Peyer's patch (tissue), 4 donors: ENCODE results near the gene FAM53A. TPM values are rescaled to one million over a fixed set of nuclear protein-coding genes. Genes with fewer than 3 reads are reported as not detected.

Source experiments
- DNase-seq, 3 donors: peaks; one replicate each; pipeline ENCODE4 v3.0.0-alpha.2; 2017 to 2019
- H3K27ac ChIP-seq, 4 donors: fragments of 200-600 bp; sonication (generic); one replicate each; pipeline ENCODE4 v1.5.1; 2016 to 2019
- H3K27me3 ChIP-seq, 2 donors: fragments of 200-600 bp; sonication (generic); one replicate each; pipeline ENCODE4 v1.5.1; 2019
- H3K36me3 ChIP-seq, 3 donors: fragments of 200-600 bp; sonication (generic); one replicate each; pipeline ENCODE4 v1.5.1; 2016 to 2019
- H3K4me1 ChIP-seq, 4 donors: fragments of 200-600 bp; sonication (generic); one replicate each; pipeline ENCODE4 v1.5.1; 2016 to 2019
- H3K4me3 ChIP-seq, 4 donors: fragments of 200-600 bp; sonication (generic); 1 replicate in 3 of 4; 2 replicates in 1 of 4; pipeline ENCODE4 v1.5.1; 2016 to 2019; ENCODE audit warnings: mild to moderate bottlenecking in 1 of 4
- H3K9me3 ChIP-seq, 4 donors: fragments of 200-600 bp; sonication (generic); one replicate each; pipeline ENCODE4 v1.5.1; 2016 to 2019; ENCODE audit warnings: mild to moderate bottlenecking in 1 of 4
- CTCF ChIP-seq, 6 experiments: fragments of 450-650 bp in 4 of 6; fragments of 200-600 bp in 2 of 6; sonication (generic) in 1 of 6; IDR thresholded peaks; one replicate each; pipeline ENCODE4 v1.5.1; 2017 to 2019; ENCODE audit warnings: antibody characterized with exemption in 6 of 6, mild to moderate bottlenecking in 3 of 6, moderate library complexity in 1 of 6
- POLR2A ChIP-seq, 2 donors: fragments of 450-650 bp; IDR thresholded peaks; one replicate each; pipeline ENCODE4 v1.5.1; 2017; ENCODE audit warnings: antibody characterized with exemption in 2 of 2, mild to moderate bottlenecking in 2 of 2, moderate library complexity in 2 of 2
- total RNA-seq, 4 donors: library from RNA; depleted of rRNA; stranded (reverse); fragments of >200 nt; gene quantifications; one replicate each; pipeline ENCODE4 v1.1.0, GENCODE V29; 2016

FAM53A gene
- 1 to 10 TPM in 3 of 4 donors, not detected in 1; 1.5 to 8.3 (median 1.8) TPM for total RNA-seq

- peak; percentile 95 to 97 (median 97) for DNase-seq
- Histone ChIP-seq H3K4me1 (peaks cover 0 to 12% (median 0%) of the 10 kb centered on the region in 4 donors), H3K4me3 (peak within 1 kb of the TSS; percentile 63 to 82 (median 74)), H3K27me3 (no peaks in the 10 kb centered on the region), H3K27ac (peak within 1 kb of the TSS; percentile 67 to 79 (median 72)), H3K36me3 (no peaks in the 10 kb centered on the region), H3K9me3 (no peaks in the 10 kb centered on the region)
- TF ChIP-seq CTCF (IDR thresholded peaks at IDR 0.05) (peak in 2 of 6 experiments; percentile 6 to 34), POLR2A (IDR thresholded peaks at IDR 0.05) (no peak)
Measured at GRCh38 chr4:1683736-1684505, at the start of gene FAM53A. FAM53A (minus strand) TSS chr4:1684313; CDS start chr4:1668741, 15,572 bp downstream.

GRCh38 chr4:1732911-1733310 lies 48.8 kb upstream of the FAM53A start:
- Histone ChIP-seq H3K9me3 (peaks cover 0 to 12% (median 3%) of the 10 kb centered on the region in 4 donors), H3K27me3 (no peaks in the 10 kb centered on the region), H3K27ac (no peak overlapping the region), H3K4me3 (no peak overlapping the region), H3K36me3 (peaks cover 0 to 45% (median 0%) of the 10 kb centered on the region in 3 donors), H3K4me1 (peaks cover 0 to 12% (median under 1%) of the 10 kb centered on the region in 4 donors)
- TF ChIP-seq POLR2A (IDR thresholded peaks at IDR 0.05) (no peak), CTCF (IDR thresholded peaks at IDR 0.05) (no peak)
- no peak for DNase-seq

- Histone ChIP-seq H3K4me1 (peaks cover 3 to 25% (median 7%) of the 10 kb centered on the region in 4 donors), H3K4me3 (no peak overlapping the region), H3K36me3 (peaks cover 0 to 29% (median 0%) of the 10 kb centered on the region in 3 donors), H3K27ac (no peak overlapping the region), H3K27me3 (no peaks in the 10 kb centered on the region), H3K9me3 (no peaks in the 10 kb centered on the region)
- TF ChIP-seq CTCF (IDR thresholded peaks at IDR 0.05) (no peak), POLR2A (IDR thresholded peaks at IDR 0.05) (no peak)
- DNase-seq = no peak
Measured at GRCh38 chr4:1731180-1731579, 47.1 kb upstream of the FAM53A start.

GRCh38 chr4:1730532-1731135 lies 46.5 kb upstream of the FAM53A start:
- Histone ChIP-seq H3K4me3 (no peak overlapping the region), H3K9me3 (no peaks in the 10 kb centered on the region), H3K36me3 (peaks cover 0 to 25% (median 0%) of the 10 kb centered on the region in 3 donors), H3K27ac (no peak overlapping the region), H3K27me3 (no peaks in the 10 kb centered on the region), H3K4me1 (peaks cover 3 to 31% (median 11%) of the 10 kb centered on the region in 4 donors)
- no peak for TF ChIP-seq CTCF (IDR thresholded peaks at IDR 0.05)
- no peak for TF ChIP-seq POLR2A (IDR thresholded peaks at IDR 0.05)
- DNase-seq = no peak

- Histone ChIP-seq H3K4me3 (peak overlapping the region in 2 of 4 donors; percentile 11 to 24), H3K4me1 (peaks cover 3 to 31% (median 21%) of the 10 kb centered on the region in 4 donors), H3K36me3 (peaks cover 0 to 16% (median 0%) of the 10 kb centered on the region in 3 donors), H3K27ac (peak overlapping the region in 3 of 4 donors; percentile 8 to 67 (median 55)), H3K9me3 (no peaks in the 10 kb centered on the region), H3K27me3 (no peaks in the 10 kb centered on the region)
- TF ChIP-seq CTCF (IDR thresholded peaks at IDR 0.05) (no peak), POLR2A (IDR thresholded peaks at IDR 0.05) (no peak)
- DNase-seq = no peak
Measured at GRCh38 chr4:1728061-1728980, 44.2 kb upstream of the FAM53A start.
